Measurements from ENCODE around the gene OR10AG1. TPM values are rescaled to one million over a fixed set of nuclear protein-coding genes. Genes with fewer than 3 reads are reported as not detected.
A peak's percentile ranks its signal among the peaks of the same experiment; 100 is the strongest.

The OR10AG1 gene
- total RNA-seq, 1 donor from 2014 or later, result not detected

- peaks cover 16% of the 10 kb centered on the region for H3K9me3 Mint-ChIP-seq (ENCODE audit: unreplicated experiment)
- no peak overlapping the region for H3K27ac Mint-ChIP-seq (ENCODE audit: unreplicated experiment)
- H3K36me3 Mint-ChIP-seq (ENCODE audit: unreplicated experiment), result no peaks in the 10 kb centered on the region
- H3K4me1 Mint-ChIP-seq (ENCODE audit: unreplicated experiment), result no peaks in the 10 kb centered on the region
- no peak for DNase-seq (ENCODE audit: extremely low spot score, unreplicated experiment)
- no peak for TF ChIP-seq CTCF (IDR thresholded peaks at IDR 0.05)
- no peak overlapping the region for H3K4me3 Mint-ChIP-seq (ENCODE audit: unreplicated experiment)
- no peaks in the 10 kb centered on the region for H3K27me3 Mint-ChIP-seq (ENCODE audit: unreplicated experiment)
Observed at GRCh38 chr11:55967914-55968313, 1.8 kb downstream of the OR10AG1 start.

- no peak for DNase-seq (ENCODE audit: extremely low spot score, unreplicated experiment)
- no peaks in the 10 kb centered on the region for H3K36me3 Mint-ChIP-seq (ENCODE audit: unreplicated experiment)
- H3K9me3 Mint-ChIP-seq (ENCODE audit: unreplicated experiment), result peaks cover 21% of the 10 kb centered on the region
- no peaks in the 10 kb centered on the region for H3K4me1 Mint-ChIP-seq (ENCODE audit: unreplicated experiment)
- TF ChIP-seq CTCF (IDR thresholded peaks at IDR 0.05), result no peak
- H3K4me3 Mint-ChIP-seq (ENCODE audit: unreplicated experiment), result no peak overlapping the region
- H3K27me3 Mint-ChIP-seq (ENCODE audit: unreplicated experiment), result no peaks in the 10 kb centered on the region
- H3K27ac Mint-ChIP-seq (ENCODE audit: unreplicated experiment), result no peak overlapping the region
Observed at GRCh38 chr11:55966391-55966790, 3.4 kb downstream of the OR10AG1 start.

- no peak for TF ChIP-seq CTCF (IDR thresholded peaks at IDR 0.05)
- Mint-ChIP-seq H3K27ac (ENCODE audit: unreplicated experiment) (no peak overlapping the region), H3K9me3 (ENCODE audit: unreplicated experiment) (peaks cover 5% of the 10 kb centered on the region), H3K36me3 (ENCODE audit: unreplicated experiment) (no peaks in the 10 kb centered on the region), H3K4me3 (ENCODE audit: unreplicated experiment) (no peak overlapping the region), H3K4me1 (ENCODE audit: unreplicated experiment) (no peaks in the 10 kb centered on the region), H3K27me3 (ENCODE audit: unreplicated experiment) (no peaks in the 10 kb centered on the region)
- DNase-seq (ENCODE audit: extremely low spot score, unreplicated experiment), result no peak
Observed at GRCh38 chr11:55956521-55956920, 13.2 kb downstream of the OR10AG1 start.

- no peaks in the 10 kb centered on the region for H3K36me3 Mint-ChIP-seq (ENCODE audit: unreplicated experiment)
- H3K4me1 Mint-ChIP-seq (ENCODE audit: unreplicated experiment), result no peaks in the 10 kb centered on the region
- no peaks in the 10 kb centered on the region for H3K9me3 Mint-ChIP-seq (ENCODE audit: unreplicated experiment)
Observed at GRCh38 chr11:55949330-55949729, 20.4 kb downstream of the OR10AG1 start.

GRCh38 chr11:55942785-55943392 lies 26.9 kb downstream of the OR10AG1 start:
- DNase-seq (ENCODE audit: extremely low spot score, unreplicated experiment), result no peak
- Mint-ChIP-seq H3K4me3 (ENCODE audit: unreplicated experiment) (no peak overlapping the region), H3K27me3 (ENCODE audit: unreplicated experiment) (no peaks in the 10 kb centered on the region), H3K36me3 (ENCODE audit: unreplicated experiment) (no peaks in the 10 kb centered on the region), H3K27ac (ENCODE audit: unreplicated experiment) (no peak overlapping the region), H3K9me3 (ENCODE audit: unreplicated experiment) (no peaks in the 10 kb centered on the region), H3K4me1 (ENCODE audit: unreplicated experiment) (no peaks in the 10 kb centered on the region)
- TF ChIP-seq CTCF (IDR thresholded peaks at IDR 0.05), result peak; percentile 58

More at GRCh38 chr11:55949330-55949729, 20.4 kb downstream of the OR10AG1 start:
- Mint-ChIP-seq H3K4me3 (ENCODE audit: unreplicated experiment) (no peak overlapping the region), H3K27me3 (ENCODE audit: unreplicated experiment) (no peaks in the 10 kb centered on the region), H3K27ac (ENCODE audit: unreplicated experiment) (no peak overlapping the region)
- DNase-seq (ENCODE audit: extremely low spot score, unreplicated experiment), result no peak
- no peak for TF ChIP-seq CTCF (IDR thresholded peaks at IDR 0.05)

Measured in osteocyte (in vitro differentiated cells).